ENCODE data around the gene PRSS3. TPM values are rescaled to one million over a fixed set of nuclear protein-coding genes. Genes with fewer than 3 reads are reported as not detected.
"Not testable (repeated sequence)": the region's sequence is repeated elsewhere in the genome, so short reads cannot be mapped to it uniquely, and the experiment has no call there.

The PRSS3 gene
- total and polyA plus RNA-seq, 2 donors (not counting 1 experiment from before 2014, with no cell fraction given) = 0.33 to 2.9 TPM

DNA sequence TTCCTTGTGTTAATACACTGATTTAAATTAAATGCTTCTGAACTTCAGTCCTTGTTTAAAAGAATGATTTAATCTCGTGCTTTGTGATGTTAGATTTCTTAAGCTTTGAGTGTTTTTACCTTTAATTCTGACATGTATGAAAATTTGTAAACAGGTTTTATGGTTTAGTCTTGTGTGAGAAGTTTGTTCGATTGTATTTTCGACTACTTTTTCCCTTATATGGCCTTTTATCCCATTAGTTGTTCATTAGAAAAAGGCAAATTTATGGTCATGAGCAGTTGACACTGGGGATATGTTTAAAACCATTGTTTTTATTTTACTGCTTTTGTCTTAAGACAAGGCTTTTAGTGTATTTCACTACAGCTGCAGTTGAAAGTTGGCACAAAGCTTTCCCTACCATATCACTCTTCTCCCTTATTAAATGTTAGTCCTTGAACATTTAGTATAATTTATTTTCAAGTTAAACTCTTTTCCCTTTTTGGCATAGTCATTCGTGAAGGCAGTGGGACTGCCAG lies 24.9 kb downstream of the PRSS3 start:
- H4K20me1 ChIP-seq (ENCODE audit: control insufficient read depth, extremely low read depth, insufficient read depth, low read length) = peaks cover 5% of the 10 kb centered on the region
- no peaks in the 10 kb centered on the region for H3K27me3 ChIP-seq (ENCODE audit: control insufficient read depth, insufficient read depth, low read length)
- peaks cover 79% of the 10 kb centered on the region for H3K79me2 ChIP-seq (ENCODE audit: control insufficient read depth, insufficient read depth, low read length)
- TF ChIP-seq CTCF (conservative IDR thresholded peaks at IDR 0.05 in 1 of 2, IDR thresholded peaks at IDR 0.05 in 1 of 2; ENCODE audit: low read depth in 1 of 2, low read length in 2 of 2) (no peak), EZH2 (IDR thresholded peaks at IDR 0.05; ENCODE audit: low read length, missing control alignments) (no peak)
- peak overlapping the region; percentile 79 for H3K4me2 ChIP-seq (ENCODE audit: extremely low read depth, insufficient read depth, low read length)
- H3K36me3 ChIP-seq (ENCODE audit: control insufficient read depth, insufficient read depth, low read length) = no peaks in the 10 kb centered on the region
- H2AFZ ChIP-seq (ENCODE audit: low read length) = no peak overlapping the region
- H3K4me1 ChIP-seq (ENCODE audit: control insufficient read depth, extremely low read depth, insufficient read depth, low read length) = peaks cover 3% of the 10 kb centered on the region
- H3K27ac ChIP-seq (ENCODE audit: insufficient read depth, low read length) = no peak overlapping the region
- DNase-seq (ENCODE audit: low read depth in 2 of 2) = no peak
- no peaks in the 10 kb centered on the region for H3K9me3 ChIP-seq (ENCODE audit: control insufficient read depth, insufficient read depth, low read depth, low read length)
- H3K9ac ChIP-seq (ENCODE audit: insufficient read depth, low read length) = no peak overlapping the region
- peak overlapping the region in 3 of 4 experiments; percentile 35 to 100 (median 72) for H3K4me3 ChIP-seq (replicated peaks in 1 of 4; ENCODE audit: control extremely low read depth in 1 of 4, insufficient read depth in 1 of 4, low read depth in 3 of 4, low read length in 4 of 4)

- H3K27ac ChIP-seq (ENCODE audit: insufficient read depth, low read length) = no peak overlapping the region
- no peak for TF ChIP-seq EZH2 (IDR thresholded peaks at IDR 0.05; ENCODE audit: low read length, missing control alignments)
- TF ChIP-seq CTCF (conservative IDR thresholded peaks at IDR 0.05 in 1 of 2, IDR thresholded peaks at IDR 0.05 in 1 of 2; ENCODE audit: low read depth in 1 of 2, low read length in 2 of 2) = no peak
- DNase-seq (ENCODE audit: low read depth in 2 of 2) = no peak
- no peaks in the 10 kb centered on the region for H3K27me3 ChIP-seq (ENCODE audit: control insufficient read depth, insufficient read depth, low read length)
- no peaks in the 10 kb centered on the region for H3K9me3 ChIP-seq (ENCODE audit: control insufficient read depth, insufficient read depth, low read depth, low read length)
- no peaks in the 10 kb centered on the region for H3K36me3 ChIP-seq (ENCODE audit: control insufficient read depth, insufficient read depth, low read length)
- H3K4me3 ChIP-seq (replicated peaks in 1 of 4; ENCODE audit: control extremely low read depth in 1 of 4, insufficient read depth in 1 of 4, low read depth in 3 of 4, low read length in 4 of 4) = no peak overlapping the region
- peaks cover 5% of the 10 kb centered on the region for H4K20me1 ChIP-seq (ENCODE audit: control insufficient read depth, extremely low read depth, insufficient read depth, low read length)
- no peak overlapping the region for H3K4me2 ChIP-seq (ENCODE audit: extremely low read depth, insufficient read depth, low read length)
- H3K79me2 ChIP-seq (ENCODE audit: control insufficient read depth, insufficient read depth, low read length) = peaks cover 98% of the 10 kb centered on the region
- no peak overlapping the region for H3K9ac ChIP-seq (ENCODE audit: insufficient read depth, low read length)
- no peaks in the 10 kb centered on the region for H3K4me1 ChIP-seq (ENCODE audit: control insufficient read depth, extremely low read depth, insufficient read depth, low read length)
- H2AFZ ChIP-seq (ENCODE audit: low read length) = no peak overlapping the region
Measured at GRCh38 chr9:33823801-33824200, 28.4 kb downstream of the PRSS3 start.

- H3K27me3 ChIP-seq (ENCODE audit: control insufficient read depth, insufficient read depth, low read length); H3K4me1 ChIP-seq (ENCODE audit: control insufficient read depth, extremely low read depth, insufficient read depth, low read length); H3K36me3 ChIP-seq (ENCODE audit: control insufficient read depth, insufficient read depth, low read length); H3K9ac ChIP-seq (ENCODE audit: insufficient read depth, low read length); H3K27ac ChIP-seq (ENCODE audit: insufficient read depth, low read length); DNase-seq (ENCODE audit: low read depth in 2 of 2); H3K4me3 ChIP-seq (replicated peaks in 1 of 4; ENCODE audit: control extremely low read depth in 1 of 4, insufficient read depth in 1 of 4, low read depth in 3 of 4, low read length in 4 of 4); H2AFZ ChIP-seq (ENCODE audit: low read length); H4K20me1 ChIP-seq (ENCODE audit: control insufficient read depth, extremely low read depth, insufficient read depth, low read length); H3K9me3 ChIP-seq (ENCODE audit: control insufficient read depth, insufficient read depth, low read depth, low read length); H3K4me2 ChIP-seq (ENCODE audit: extremely low read depth, insufficient read depth, low read length): not testable (repeated sequence)
- H3K79me2 ChIP-seq (ENCODE audit: control insufficient read depth, insufficient read depth, low read length) = peaks cover 95% of the 10 kb centered on the region
Measured at GRCh38 chr9:33827285-33827684, 31.9 kb downstream of the PRSS3 start.

GRCh38 chr9:33829641-33830230 lies 34.4 kb downstream of the PRSS3 start:
- not testable (repeated sequence) for H2AFZ ChIP-seq (ENCODE audit: low read length); H3K27me3 ChIP-seq (ENCODE audit: control insufficient read depth, insufficient read depth, low read length); H3K36me3 ChIP-seq (ENCODE audit: control insufficient read depth, insufficient read depth, low read length); DNase-seq (ENCODE audit: low read depth in 2 of 2); H3K9me3 ChIP-seq (ENCODE audit: control insufficient read depth, insufficient read depth, low read depth, low read length); H3K27ac ChIP-seq (ENCODE audit: insufficient read depth, low read length); H4K20me1 ChIP-seq (ENCODE audit: control insufficient read depth, extremely low read depth, insufficient read depth, low read length); H3K4me2 ChIP-seq (ENCODE audit: extremely low read depth, insufficient read depth, low read length); H3K4me3 ChIP-seq (replicated peaks in 1 of 4; ENCODE audit: control extremely low read depth in 1 of 4, insufficient read depth in 1 of 4, low read depth in 3 of 4, low read length in 4 of 4); H3K4me1 ChIP-seq (ENCODE audit: control insufficient read depth, extremely low read depth, insufficient read depth, low read length); H3K9ac ChIP-seq (ENCODE audit: insufficient read depth, low read length)
- peaks cover 93% of the 10 kb centered on the region for H3K79me2 ChIP-seq (ENCODE audit: control insufficient read depth, insufficient read depth, low read length)
